ENCODE measurements around the gene RNASE13.

DNA sequence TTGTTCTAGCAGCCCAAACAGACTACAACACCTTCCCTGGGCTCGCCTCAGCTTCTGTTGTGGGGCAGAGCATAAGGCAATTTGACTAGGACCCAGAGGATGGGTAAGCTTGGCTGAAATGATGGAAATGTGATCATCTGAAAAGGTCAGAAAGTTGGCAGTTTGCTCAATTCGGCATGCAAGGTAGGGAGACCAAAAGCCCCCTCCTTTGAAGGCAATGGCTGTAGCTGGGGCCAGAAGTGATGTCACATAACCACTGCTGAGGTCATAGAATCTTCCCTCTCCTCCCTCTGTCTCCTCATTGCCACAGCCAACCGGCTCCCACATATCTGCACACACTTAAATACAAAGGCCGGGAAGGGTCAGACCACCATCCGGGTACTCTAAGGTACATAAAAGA is 4.7 kb downstream of the RNASE13 start, which contains the start of gene TPPP2:
- TF ChIP-seq, protein P1, sequence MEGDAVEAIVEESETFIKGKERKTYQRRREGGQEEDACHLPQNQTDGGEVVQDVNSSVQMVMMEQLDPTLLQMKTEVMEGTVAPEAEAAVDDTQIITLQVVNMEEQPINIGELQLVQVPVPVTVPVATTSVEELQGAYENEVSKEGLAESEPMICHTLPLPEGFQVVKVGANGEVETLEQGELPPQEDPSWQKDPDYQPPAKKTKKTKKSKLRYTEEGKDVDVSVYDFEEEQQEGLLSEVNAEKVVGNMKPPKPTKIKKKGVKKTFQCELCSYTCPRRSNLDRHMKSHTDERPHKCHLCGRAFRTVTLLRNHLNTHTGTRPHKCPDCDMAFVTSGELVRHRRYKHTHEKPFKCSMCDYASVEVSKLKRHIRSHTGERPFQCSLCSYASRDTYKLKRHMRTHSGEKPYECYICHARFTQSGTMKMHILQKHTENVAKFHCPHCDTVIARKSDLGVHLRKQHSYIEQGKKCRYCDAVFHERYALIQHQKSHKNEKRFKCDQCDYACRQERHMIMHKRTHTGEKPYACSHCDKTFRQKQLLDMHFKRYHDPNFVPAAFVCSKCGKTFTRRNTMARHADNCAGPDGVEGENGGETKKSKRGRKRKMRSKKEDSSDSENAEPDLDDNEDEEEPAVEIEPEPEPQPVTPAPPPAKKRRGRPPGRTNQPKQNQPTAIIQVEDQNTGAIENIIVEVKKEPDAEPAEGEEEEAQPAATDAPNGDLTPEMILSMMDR (IDR thresholded peaks at IDR 0.05): no peak
- TF ChIP-seq POLR2AphosphoS5 (IDR thresholded peaks at IDR 0.05) (no peak), POLR2A (IDR thresholded peaks at IDR 0.05) (no peak)
